DOHH2 (cell line): ENCODE data around the gene VPS37B.

ENCODE experiments used
- CTCF ChIP-seq: fragments of 200-600 bp; sonication (generic); IDR thresholded peaks from one replicate; pipeline ENCODE4 v1.5.1; 2014; ENCODE audit warnings: antibody characterized with exemption, mild to moderate bottlenecking, low read depth, low read length; ENCODE audit not compliant: poor library complexity, severe bottlenecking
- EZH2phosphoT487 ChIP-seq: fragments of 200-600 bp; sonication (generic); IDR thresholded peaks from 2 replicates; pipeline ENCODE4 v1.6.1; 2017; ENCODE audit warnings: borderline replicate concordance, mild to moderate bottlenecking, antibody characterized with exemption, low read length, moderate library complexity, mixed read lengths

DNA sequence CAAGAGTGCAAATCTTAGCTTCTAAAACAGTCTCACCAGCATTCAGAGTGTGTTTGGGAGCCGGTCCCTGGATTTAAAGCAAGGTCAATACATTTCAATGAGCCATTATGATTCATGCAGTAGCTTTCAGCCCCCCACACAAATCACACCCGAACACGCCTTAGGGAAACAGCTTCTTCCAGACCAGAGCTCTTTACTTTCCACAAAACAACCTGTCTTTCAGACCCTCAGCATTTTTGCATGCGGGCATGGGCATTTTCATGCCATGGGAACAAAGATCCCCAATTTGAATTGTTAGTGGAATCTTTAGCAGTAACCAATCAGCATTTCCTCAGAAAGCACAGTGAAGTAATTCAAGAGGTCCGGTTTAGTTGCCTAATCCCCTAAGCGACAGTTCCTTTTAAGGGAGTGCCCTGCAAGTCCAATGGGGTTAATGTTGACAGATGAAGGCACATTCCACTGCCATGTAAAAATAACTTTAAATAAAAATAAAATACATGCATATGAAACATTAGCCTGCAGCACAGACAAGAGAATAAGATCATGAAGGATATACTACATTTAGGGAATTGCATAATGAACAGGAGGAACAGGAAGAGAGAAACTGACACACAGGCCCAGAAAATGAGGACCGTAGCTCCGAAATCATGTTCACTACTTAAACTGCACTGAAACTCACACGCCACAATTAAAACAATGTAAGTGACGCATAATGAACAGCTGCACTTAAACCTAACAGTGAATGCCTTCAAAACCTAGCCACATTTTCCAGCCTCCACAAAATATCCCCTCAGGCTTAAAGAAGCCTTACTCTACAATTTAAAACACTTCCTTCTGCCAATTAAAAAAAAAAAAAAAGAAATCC is 4.0 kb downstream of the VPS37B start:
- TF ChIP-seq CTCF, result no peak
- no peak for TF ChIP-seq EZH2phosphoT487
